Right atrium auricular region (tissue), 2 donors: ENCODE data around the gene SEPTIN3. TPM values are rescaled to one million over a fixed set of nuclear protein-coding genes. Genes with fewer than 3 reads are reported as not detected.

ENCODE experiments used
- DNase-seq: peaks from one replicate; pipeline ENCODE4 v3.0.0-alpha.2; 2019; ENCODE audit warnings: low spot score
- H3K27ac ChIP-seq, 2 donors: fragments of 200-600 bp; sonication (generic); 1 replicate in 1 of 2; 2 replicates in 1 of 2; pipeline ENCODE4 v1.5.1; 2016 to 2019
- H3K27me3 ChIP-seq, 2 donors: fragments of 200-600 bp; sonication (generic); one replicate each; pipeline versions ENCODE4 v1.5.1 to v1.6.0; 2017 to 2019
- H3K36me3 ChIP-seq: fragments of 200-600 bp; sonication (generic); one replicate; pipeline ENCODE4 v1.5.1; 2016
- H3K4me1 ChIP-seq, 2 donors: fragments of 200-600 bp; sonication (generic); one replicate each; pipeline versions ENCODE4 v1.5.1 to v1.6.0; 2017 to 2019
- H3K4me3 ChIP-seq, 2 donors: fragments of 200-600 bp; sonication (generic); 1 replicate in 1 of 2; 2 replicates in 1 of 2; pipeline ENCODE4 v1.5.1; 2017 to 2019; ENCODE audit warnings: mild to moderate bottlenecking in 1 of 2, moderate library complexity in 1 of 2
- H3K9me3 ChIP-seq, 2 donors: fragments of 200-600 bp; sonication (generic); one replicate each; pipeline ENCODE4 v1.5.1; 2019
- total RNA-seq, 2 donors: library from RNA; depleted of rRNA; stranded (reverse); fragments of >200 nt; gene quantifications; one replicate each; pipeline ENCODE4 v1.1.0, GENCODE V29; 2016
- TF ChIP-seq, protein P1 (sequence below), 2 donors: fragments of 200-600 bp; sonication (generic); IDR thresholded peaks; one replicate each; pipeline ENCODE4 v1.5.1; 2019; ENCODE audit warnings: antibody characterized with exemption in 2 of 2

Gene SEPTIN3
- total RNA-seq, 2 donors from 2014 or later: 0.07 TPM; not detected in 1

DNA sequence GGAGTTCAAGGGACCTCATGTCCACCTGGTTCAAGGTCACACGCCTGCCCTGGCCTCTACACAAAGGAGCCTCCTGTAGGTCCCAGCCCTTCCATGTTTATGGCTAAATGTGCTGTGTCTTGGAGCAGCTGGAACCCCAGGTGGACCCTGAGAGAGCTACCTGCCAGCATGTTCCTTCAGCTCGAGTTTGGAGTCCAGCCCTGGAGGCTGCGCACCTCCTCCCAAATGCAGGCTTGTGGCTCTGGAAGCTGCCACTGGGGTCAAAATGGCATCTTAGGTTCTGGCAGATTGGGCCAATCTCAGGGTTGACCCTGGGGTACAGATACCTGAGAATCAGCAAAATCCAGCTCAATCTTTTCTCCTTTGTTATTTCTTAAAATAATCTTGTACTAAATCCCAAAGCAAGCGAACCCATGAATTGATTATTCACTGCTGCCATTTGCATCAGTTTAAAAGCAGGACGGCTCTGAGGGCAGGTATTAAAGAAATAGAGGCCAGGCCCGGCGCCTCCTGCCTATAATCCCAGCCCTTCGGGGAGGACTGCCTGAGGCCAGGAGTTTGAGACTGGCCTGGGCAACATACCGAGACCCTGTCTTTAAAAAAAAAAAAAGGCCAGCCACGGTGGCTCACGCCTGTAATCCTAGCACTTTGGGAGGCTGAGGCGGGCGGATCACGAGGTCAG lies 45.5 kb upstream of the SEPTIN3 start:
- TF ChIP-seq, protein P1, sequence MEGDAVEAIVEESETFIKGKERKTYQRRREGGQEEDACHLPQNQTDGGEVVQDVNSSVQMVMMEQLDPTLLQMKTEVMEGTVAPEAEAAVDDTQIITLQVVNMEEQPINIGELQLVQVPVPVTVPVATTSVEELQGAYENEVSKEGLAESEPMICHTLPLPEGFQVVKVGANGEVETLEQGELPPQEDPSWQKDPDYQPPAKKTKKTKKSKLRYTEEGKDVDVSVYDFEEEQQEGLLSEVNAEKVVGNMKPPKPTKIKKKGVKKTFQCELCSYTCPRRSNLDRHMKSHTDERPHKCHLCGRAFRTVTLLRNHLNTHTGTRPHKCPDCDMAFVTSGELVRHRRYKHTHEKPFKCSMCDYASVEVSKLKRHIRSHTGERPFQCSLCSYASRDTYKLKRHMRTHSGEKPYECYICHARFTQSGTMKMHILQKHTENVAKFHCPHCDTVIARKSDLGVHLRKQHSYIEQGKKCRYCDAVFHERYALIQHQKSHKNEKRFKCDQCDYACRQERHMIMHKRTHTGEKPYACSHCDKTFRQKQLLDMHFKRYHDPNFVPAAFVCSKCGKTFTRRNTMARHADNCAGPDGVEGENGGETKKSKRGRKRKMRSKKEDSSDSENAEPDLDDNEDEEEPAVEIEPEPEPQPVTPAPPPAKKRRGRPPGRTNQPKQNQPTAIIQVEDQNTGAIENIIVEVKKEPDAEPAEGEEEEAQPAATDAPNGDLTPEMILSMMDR (IDR thresholded peaks at IDR 0.05): no peak
- H3K4me3 ChIP-seq: no peak overlapping the region
- DNase-seq: no peak
- no peaks in the 10 kb centered on the region for H3K27me3 ChIP-seq
- H3K36me3 ChIP-seq: no peaks in the 10 kb centered on the region
- H3K4me1 ChIP-seq: peaks cover 0 to 29% of the 10 kb centered on the region in 2 donors
- H3K9me3 ChIP-seq: no peaks in the 10 kb centered on the region
- no peak overlapping the region for H3K27ac ChIP-seq

DNA sequence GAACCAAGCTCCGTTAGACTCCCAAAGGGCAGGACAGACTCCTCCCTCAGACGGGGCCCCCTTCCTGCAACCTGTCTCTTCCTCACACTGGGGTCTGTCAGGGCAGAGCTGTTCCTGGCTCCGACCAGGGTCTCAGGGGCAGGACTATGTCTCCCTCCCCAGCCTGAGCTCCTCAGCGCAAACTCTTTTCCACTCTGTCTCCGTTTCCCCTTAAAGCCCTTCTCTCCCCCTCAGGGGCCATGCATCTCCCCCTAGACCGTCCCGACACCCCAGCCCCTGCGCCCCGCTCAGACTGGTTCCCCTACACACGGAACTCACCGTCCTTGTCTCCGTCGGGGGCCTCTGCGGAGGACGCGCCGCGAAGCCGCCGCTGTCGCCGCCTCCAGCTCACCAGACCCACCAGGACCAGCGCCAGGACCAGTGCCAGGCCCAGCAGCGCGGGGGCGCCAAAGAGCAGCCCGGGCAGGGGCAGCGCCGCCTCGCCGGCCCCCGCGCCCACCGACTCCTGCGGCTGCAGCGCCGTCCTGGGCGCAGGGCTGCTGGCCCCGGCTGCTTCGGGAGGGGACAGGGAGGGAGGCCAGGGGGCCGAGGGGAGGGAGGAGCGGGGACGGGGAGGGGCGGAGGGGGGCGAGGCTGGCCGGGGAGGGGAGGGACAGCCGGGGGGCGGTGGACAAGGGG lies 43.3 kb upstream of the SEPTIN3 start:
- no peak for DNase-seq
- H3K4me1 ChIP-seq: peaks cover 0 to 13% of the 10 kb centered on the region in 2 donors
- peak overlapping the region; percentile 19 to 53 for H3K4me3 ChIP-seq
- no peaks in the 10 kb centered on the region for H3K27me3 ChIP-seq
- H3K27ac ChIP-seq: no peak overlapping the region
- no peaks in the 10 kb centered on the region for H3K36me3 ChIP-seq
- TF ChIP-seq, protein P1 (IDR thresholded peaks at IDR 0.05): peak; percentile 51 to 82
- H3K9me3 ChIP-seq: no peaks in the 10 kb centered on the region

DNA sequence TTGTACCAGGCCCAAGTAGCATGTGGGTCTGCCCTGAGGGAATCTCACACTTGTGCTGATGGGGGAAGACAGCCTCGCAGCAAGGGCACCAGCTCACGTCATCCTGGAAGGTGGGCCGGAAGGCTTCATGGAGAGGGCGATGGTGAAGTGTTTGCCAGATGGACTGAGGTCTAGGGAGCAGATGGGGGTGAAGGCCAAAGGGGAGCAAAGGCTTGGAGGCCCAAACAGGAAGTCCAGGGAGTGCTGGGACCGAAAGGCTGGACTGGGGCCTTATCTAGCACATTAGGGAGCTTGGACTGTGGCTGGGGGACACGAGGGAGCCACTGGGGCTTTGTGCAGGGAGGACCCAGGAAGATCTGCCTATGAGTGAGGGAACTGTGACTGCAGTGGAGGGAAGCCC lies 41.4 kb upstream of the SEPTIN3 start:
- Histone ChIP-seq H3K27ac (no peak overlapping the region), H3K4me3 (no peak overlapping the region), H3K9me3 (no peaks in the 10 kb centered on the region), H3K27me3 (no peaks in the 10 kb centered on the region), H3K36me3 (no peaks in the 10 kb centered on the region), H3K4me1 (peaks cover 0 to 13% of the 10 kb centered on the region in 2 donors)
- TF ChIP-seq, protein P1 (IDR thresholded peaks at IDR 0.05): no peak
- no peak for DNase-seq

DNA sequence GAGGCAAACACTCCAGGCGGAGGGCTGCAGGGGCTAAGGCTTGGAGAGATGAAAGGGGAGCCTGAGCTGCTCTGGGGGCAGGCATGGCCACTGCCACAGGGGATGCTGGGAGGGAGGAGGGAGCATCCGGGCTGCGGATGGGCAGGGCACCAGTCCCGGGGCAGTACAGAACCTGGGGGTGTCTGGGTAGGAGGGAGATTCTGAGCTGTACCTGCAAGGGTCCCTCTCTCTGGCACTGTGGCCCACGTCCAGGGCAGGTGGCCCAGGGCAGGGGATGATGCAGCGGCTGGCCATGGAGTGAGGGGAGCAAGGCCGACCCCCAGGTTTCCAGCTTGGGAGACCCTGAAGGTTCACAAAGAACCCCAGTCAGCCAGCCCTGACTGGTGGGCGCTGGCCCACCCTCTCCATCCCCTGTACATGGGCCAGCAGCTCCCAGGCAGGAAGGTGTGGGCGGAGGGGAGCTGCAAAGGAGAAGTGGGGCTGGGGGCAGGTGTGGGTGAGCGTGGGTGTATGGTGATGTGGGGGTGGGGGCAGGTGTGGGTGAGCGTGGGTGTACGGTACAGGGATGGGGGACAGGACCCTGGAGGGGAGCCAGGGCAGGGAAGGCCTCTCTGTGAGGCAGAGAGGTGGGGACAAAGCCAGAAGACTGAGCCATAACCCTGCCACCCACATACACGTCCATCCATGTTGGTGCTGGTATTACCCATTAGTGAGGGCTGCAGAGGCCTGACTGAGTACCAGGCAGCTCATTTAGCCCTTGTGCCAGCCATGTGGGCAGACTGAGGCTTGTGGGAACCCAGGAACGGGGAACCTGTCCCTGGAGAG lies 40.4 kb upstream of the SEPTIN3 start:
- TF ChIP-seq, protein P1 (IDR thresholded peaks at IDR 0.05): no peak
- DNase-seq: no peak
- no peaks in the 10 kb centered on the region for H3K9me3 ChIP-seq
- H3K27me3 ChIP-seq: no peaks in the 10 kb centered on the region
- no peak overlapping the region for H3K27ac ChIP-seq
- H3K36me3 ChIP-seq: no peaks in the 10 kb centered on the region
- H3K4me1 ChIP-seq: peaks cover 0 to 13% of the 10 kb centered on the region in 2 donors
- H3K4me3 ChIP-seq: no peak overlapping the region

DNA sequence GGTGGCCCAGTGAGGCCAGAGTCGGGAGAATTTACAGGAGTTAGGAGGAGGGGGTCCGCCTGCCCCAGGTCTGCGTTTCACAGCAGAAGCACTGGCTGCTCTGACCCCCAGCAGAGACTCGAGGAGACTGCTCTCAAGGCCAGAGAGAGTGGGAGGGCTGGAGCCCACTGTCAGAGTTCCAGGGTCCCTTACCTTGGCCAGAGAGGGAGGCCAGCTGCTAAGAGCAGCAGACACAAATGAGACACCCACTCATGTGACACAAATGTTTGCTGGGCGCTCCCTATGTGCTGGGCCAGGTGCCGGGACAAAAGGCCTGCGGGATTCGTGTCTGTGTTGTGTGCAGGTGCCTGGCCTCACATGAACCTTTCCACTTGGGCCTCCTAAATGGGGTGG lies 39.8 kb upstream of the SEPTIN3 start:
- no peaks in the 10 kb centered on the region for H3K36me3 ChIP-seq
- TF ChIP-seq, protein P1 (IDR thresholded peaks at IDR 0.05): no peak
- no peak overlapping the region for H3K4me3 ChIP-seq
- no peak overlapping the region for H3K27ac ChIP-seq
- H3K4me1 ChIP-seq: peaks cover 0 to 13% of the 10 kb centered on the region in 2 donors
- no peaks in the 10 kb centered on the region for H3K27me3 ChIP-seq
- DNase-seq: no peak
- H3K9me3 ChIP-seq: no peaks in the 10 kb centered on the region
